Astrocyte (in vitro differentiated cells and primary cell): ENCODE measurements around the gene ZCCHC2. TPM values are rescaled to one million over a fixed set of nuclear protein-coding genes. Genes with fewer than 3 reads are reported as not detected.

Source experiments
- DNase-seq: peaks from one replicate; pipeline ENCODE4 v3.0.0-alpha.2; 2010; ENCODE audit warnings: low read depth
- FAIRE-seq: peaks from 2 replicates; lab custom pipeline; 2011; peaks lifted over from hg19 to GRCh38; lab: Jason Lieb, UNC
- H2AFZ ChIP-seq: 2 replicates; pipeline ENCODE4 v1.6.0; 2012; ENCODE audit warnings: low read depth, low read length, inconsistent platforms
- H3K27ac ChIP-seq: 2 replicates; pipeline ENCODE4 v1.5.1; 2011; ENCODE audit warnings: low read depth, low read length, inconsistent platforms
- H3K27me3 ChIP-seq: 2 replicates; pipeline ENCODE4 v1.6.0; 2011; ENCODE audit warnings: low read length, inconsistent platforms; ENCODE audit not compliant: insufficient read depth
- H3K36me3 ChIP-seq: 2 replicates; pipeline ENCODE4 v1.5.1; 2011; ENCODE audit warnings: low read length, inconsistent platforms; ENCODE audit not compliant: insufficient read depth
- H3K4me1 ChIP-seq: 2 replicates; pipeline ENCODE4 v1.5.1; 2011; ENCODE audit warnings: low read length, inconsistent platforms; ENCODE audit not compliant: insufficient read depth
- H3K4me2 ChIP-seq: 2 replicates; pipeline ENCODE4 v1.6.0; 2012; ENCODE audit warnings: low read length, inconsistent platforms
- H3K4me3 ChIP-seq: 2 replicates; pipeline ENCODE4 v1.5.1; 2011; ENCODE audit warnings: low read depth, mild to moderate bottlenecking, low read length, inconsistent platforms; ENCODE audit not compliant: insufficient read depth
- H3K79me2 ChIP-seq: 2 replicates; pipeline ENCODE4 v1.6.0; 2012; ENCODE audit warnings: mild to moderate bottlenecking, low read length, inconsistent platforms; ENCODE audit not compliant: insufficient read depth
- H3K9ac ChIP-seq: 2 replicates; pipeline ENCODE4 v1.6.0; 2012; ENCODE audit warnings: mild to moderate bottlenecking, low read length, inconsistent platforms
- H3K9me3 ChIP-seq: 2 replicates; pipeline ENCODE4 v1.5.1; 2012; ENCODE audit warnings: low read depth, mild to moderate bottlenecking, low read length, inconsistent platforms; ENCODE audit not compliant: insufficient read depth
- H4K20me1 ChIP-seq: 2 replicates; pipeline ENCODE4 v1.6.0; 2012; ENCODE audit warnings: low read length, inconsistent platforms; ENCODE audit not compliant: insufficient read depth
- H3K27ac Mint-ChIP-seq: one replicate; pipeline ENCODE4 v1.8.0; 2021; ENCODE audit warnings: mild to moderate bottlenecking, mixed read lengths; ENCODE audit not compliant: unreplicated experiment
- H3K27me3 Mint-ChIP-seq: one replicate; pipeline ENCODE4 v1.8.0; 2021; ENCODE audit warnings: low read depth, mixed read lengths; ENCODE audit not compliant: unreplicated experiment
- H3K36me3 Mint-ChIP-seq: one replicate; pipeline ENCODE4 v1.8.0; 2021; ENCODE audit warnings: low read depth, mixed read lengths; ENCODE audit not compliant: unreplicated experiment
- H3K4me1 Mint-ChIP-seq: one replicate; pipeline ENCODE4 v1.8.0; 2021; ENCODE audit warnings: low read depth, mixed read lengths; ENCODE audit not compliant: unreplicated experiment
- H3K4me3 Mint-ChIP-seq: one replicate; pipeline ENCODE4 v1.8.0; 2021; ENCODE audit warnings: mild to moderate bottlenecking, moderate library complexity, mixed read lengths; ENCODE audit not compliant: unreplicated experiment
- H3K9me3 Mint-ChIP-seq: one replicate; pipeline ENCODE4 v1.8.0; 2021; ENCODE audit warnings: mild to moderate bottlenecking, mixed read lengths; ENCODE audit not compliant: unreplicated experiment
- EZH2 ChIP-seq: IDR thresholded peaks from 2 replicates; pipeline ENCODE4 v1.6.1; 2012; ENCODE audit warnings: mild to moderate bottlenecking, low read length, inconsistent platforms; ENCODE audit not compliant: insufficient read depth
- total RNA-seq: library from RNA; stranded (reverse); gene quantifications from 2 replicates; pipeline ENCODE4 v1.2.1, GENCODE V29; 2021
- TF ChIP-seq, protein P1 (sequence below): IDR thresholded peaks from 2 replicates; pipeline ENCODE4 v1.5.1; 2011; ENCODE audit warnings: low read depth, mild to moderate bottlenecking, inconsistent platforms, low read length, moderate library complexity; ENCODE audit not compliant: insufficient read depth

The ZCCHC2 gene
- total RNA-seq, 1 donor from 2014 or later: 14.8 TPM

DNA sequence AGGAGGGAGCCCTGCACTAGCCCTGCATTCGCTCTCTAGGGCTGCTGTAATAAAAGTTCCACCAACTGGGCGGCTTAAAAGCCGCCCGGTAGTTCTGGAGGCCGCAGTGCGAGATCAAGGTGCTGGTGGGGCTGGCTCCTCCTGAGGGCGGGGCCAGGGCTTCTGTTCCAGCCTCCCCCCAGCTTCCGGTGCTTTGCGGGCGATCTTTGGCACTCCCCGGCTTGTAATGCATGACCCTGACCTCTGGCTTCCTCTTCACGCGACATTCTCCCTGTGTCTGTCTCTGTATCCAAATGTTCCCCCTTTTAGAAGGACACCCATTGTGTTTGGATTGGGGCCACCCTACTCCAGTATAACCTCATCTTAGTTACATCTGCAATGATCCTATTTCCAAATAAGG is 84.5 kb downstream of the ZCCHC2 start:
- Histone ChIP-seq H3K4me1 (no peaks in the 10 kb centered on the region), H3K36me3 (no peaks in the 10 kb centered on the region), H3K27ac (no peak overlapping the region), H3K4me2 (no peak overlapping the region), H2AFZ (no peak overlapping the region), H3K9me3 (no peaks in the 10 kb centered on the region), H4K20me1 (no peaks in the 10 kb centered on the region), H3K4me3 (no peak overlapping the region), H3K9ac (no peak overlapping the region), H3K27me3 (peaks cover 19% of the 10 kb centered on the region), H3K79me2 (no peaks in the 10 kb centered on the region)
- DNase-seq (no peak), FAIRE-seq (no peak)
- Mint-ChIP-seq H3K4me3 (no peak overlapping the region), H3K27me3 (peaks cover 28% of the 10 kb centered on the region), H3K9me3 (peaks cover 2% of the 10 kb centered on the region), H3K4me1 (peaks cover 13% of the 10 kb centered on the region), H3K36me3 (peaks cover 4% of the 10 kb centered on the region), H3K27ac (no peak overlapping the region)
- no peak for TF ChIP-seq EZH2
- TF ChIP-seq, protein P1, sequence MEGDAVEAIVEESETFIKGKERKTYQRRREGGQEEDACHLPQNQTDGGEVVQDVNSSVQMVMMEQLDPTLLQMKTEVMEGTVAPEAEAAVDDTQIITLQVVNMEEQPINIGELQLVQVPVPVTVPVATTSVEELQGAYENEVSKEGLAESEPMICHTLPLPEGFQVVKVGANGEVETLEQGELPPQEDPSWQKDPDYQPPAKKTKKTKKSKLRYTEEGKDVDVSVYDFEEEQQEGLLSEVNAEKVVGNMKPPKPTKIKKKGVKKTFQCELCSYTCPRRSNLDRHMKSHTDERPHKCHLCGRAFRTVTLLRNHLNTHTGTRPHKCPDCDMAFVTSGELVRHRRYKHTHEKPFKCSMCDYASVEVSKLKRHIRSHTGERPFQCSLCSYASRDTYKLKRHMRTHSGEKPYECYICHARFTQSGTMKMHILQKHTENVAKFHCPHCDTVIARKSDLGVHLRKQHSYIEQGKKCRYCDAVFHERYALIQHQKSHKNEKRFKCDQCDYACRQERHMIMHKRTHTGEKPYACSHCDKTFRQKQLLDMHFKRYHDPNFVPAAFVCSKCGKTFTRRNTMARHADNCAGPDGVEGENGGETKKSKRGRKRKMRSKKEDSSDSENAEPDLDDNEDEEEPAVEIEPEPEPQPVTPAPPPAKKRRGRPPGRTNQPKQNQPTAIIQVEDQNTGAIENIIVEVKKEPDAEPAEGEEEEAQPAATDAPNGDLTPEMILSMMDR: no peak

DNA sequence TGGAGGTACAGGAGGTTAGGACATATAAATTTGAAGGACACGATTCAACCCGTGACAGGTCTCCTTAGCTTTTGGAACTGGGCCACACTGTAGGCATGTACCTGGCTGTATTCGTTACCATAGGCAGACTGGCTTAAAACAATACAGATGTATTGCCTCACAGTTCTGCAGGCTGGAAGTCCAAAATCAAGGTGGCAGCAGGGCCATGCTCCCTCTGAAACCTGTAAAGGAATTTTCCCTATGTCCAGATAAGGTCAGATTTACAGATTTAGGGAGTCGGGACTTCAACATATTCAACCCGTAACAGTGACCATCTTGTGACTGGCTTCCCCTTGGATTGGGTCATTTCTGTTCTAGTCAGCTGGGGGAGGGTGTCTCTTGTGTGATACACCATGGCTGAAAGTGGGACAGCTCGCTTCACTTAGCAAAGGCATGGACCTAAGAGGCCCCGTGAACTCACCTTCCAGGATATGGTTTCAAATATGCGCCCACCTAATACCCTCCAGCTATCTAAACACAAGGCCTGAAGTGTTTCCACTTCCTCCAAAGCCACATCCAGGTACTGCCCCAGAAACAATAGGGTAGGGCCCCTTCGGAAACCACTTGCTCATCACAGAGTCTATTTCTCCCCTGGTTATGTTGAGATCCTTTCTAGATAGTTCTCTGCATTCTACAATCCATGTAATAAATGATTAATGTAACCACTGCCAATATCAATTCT is 85.0 kb downstream of the ZCCHC2 start:
- no peak for TF ChIP-seq EZH2
- TF ChIP-seq, protein P1: no peak
- H3K4me2 ChIP-seq: no peak overlapping the region
- FAIRE-seq (no peak), DNase-seq (no peak)
- H3K4me1 ChIP-seq: no peaks in the 10 kb centered on the region
- no peaks in the 10 kb centered on the region for H3K36me3 ChIP-seq
- peaks cover 24% of the 10 kb centered on the region for H3K27me3 ChIP-seq
- Mint-ChIP-seq H3K36me3 (peaks cover 2% of the 10 kb centered on the region), H3K4me3 (no peak overlapping the region), H3K27ac (no peak overlapping the region), H3K9me3 (peaks cover 1% of the 10 kb centered on the region), H3K4me1 (peaks cover 12% of the 10 kb centered on the region), H3K27me3 (peaks cover 32% of the 10 kb centered on the region)
- H3K27ac ChIP-seq: no peak overlapping the region
- no peaks in the 10 kb centered on the region for H4K20me1 ChIP-seq
- no peaks in the 10 kb centered on the region for H3K79me2 ChIP-seq
- H3K4me3 ChIP-seq: no peak overlapping the region
- H3K9ac ChIP-seq: no peak overlapping the region
- H2AFZ ChIP-seq: no peak overlapping the region
- H3K9me3 ChIP-seq: no peaks in the 10 kb centered on the region

DNA sequence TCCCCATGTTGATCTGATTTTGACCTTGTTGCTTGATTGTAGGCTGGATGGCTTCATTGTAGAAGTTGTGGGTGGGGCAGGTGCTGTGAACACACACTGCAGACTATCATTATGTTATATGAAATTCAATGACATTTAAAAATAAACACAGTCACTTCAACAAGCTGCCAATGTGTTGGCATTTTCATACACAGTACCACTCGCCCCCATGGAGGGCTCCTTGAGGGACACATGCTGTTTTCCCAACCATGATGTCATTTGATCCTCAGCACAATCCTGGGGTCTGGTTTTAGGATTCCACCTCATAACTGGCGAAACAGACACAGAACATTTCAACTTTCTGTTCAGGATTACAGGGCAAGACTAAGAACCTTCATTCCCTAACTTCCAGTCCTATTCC is 86.9 kb downstream of the ZCCHC2 start:
- H4K20me1 ChIP-seq: no peaks in the 10 kb centered on the region
- no peaks in the 10 kb centered on the region for H3K9me3 ChIP-seq
- Mint-ChIP-seq H3K9me3 (no peaks in the 10 kb centered on the region), H3K4me1 (peaks cover 11% of the 10 kb centered on the region), H3K27me3 (peaks cover 25% of the 10 kb centered on the region), H3K36me3 (peaks cover 1% of the 10 kb centered on the region), H3K4me3 (no peak overlapping the region), H3K27ac (no peak overlapping the region)
- DNase-seq (no peak), FAIRE-seq (no peak)
- TF ChIP-seq, protein P1: no peak
- no peak for TF ChIP-seq EZH2
- no peaks in the 10 kb centered on the region for H3K4me1 ChIP-seq
- peaks cover 23% of the 10 kb centered on the region for H3K27me3 ChIP-seq
- H3K36me3 ChIP-seq: no peaks in the 10 kb centered on the region
- no peak overlapping the region for H3K9ac ChIP-seq
- H2AFZ ChIP-seq: no peak overlapping the region
- no peak overlapping the region for H3K4me2 ChIP-seq
- H3K79me2 ChIP-seq: no peaks in the 10 kb centered on the region
- H3K4me3 ChIP-seq: no peak overlapping the region
- no peak overlapping the region for H3K27ac ChIP-seq
